Measurements from ENCODE around the gene KCND2.

The KCND2 gene

DNA sequence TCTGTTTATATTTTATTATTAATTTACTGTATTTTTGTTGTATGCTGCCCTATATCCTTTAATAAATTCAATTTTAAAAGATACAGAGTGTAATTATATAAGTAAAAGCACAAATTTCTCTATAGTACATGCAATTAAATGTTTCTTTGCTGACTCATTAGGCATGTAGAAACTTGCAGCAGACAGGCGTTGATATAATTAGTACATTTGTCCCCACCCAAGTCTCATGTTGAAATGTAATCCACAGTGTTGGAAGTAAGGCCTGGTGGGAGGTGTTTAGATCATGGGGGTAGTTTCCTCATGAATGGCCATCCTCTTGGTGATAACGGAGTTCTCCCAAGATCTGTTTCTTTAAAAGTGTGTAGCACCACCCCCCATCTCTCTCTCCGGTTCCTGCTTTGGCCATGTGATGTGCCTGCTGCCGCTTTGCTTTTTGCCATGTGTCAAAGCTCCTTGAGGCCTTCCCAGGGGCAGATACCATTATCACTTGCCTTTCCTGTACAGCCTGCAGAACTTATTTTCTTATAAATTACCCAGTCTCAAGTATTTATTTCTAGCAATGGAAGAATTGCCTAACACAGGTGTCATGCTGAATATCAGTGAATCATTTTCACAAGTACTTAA, 521.2 kb downstream of the KCND2 start:
- H3K4me3 ChIP-seq (ENCODE audit: low read depth, low read length): no peak overlapping the region

- no peak overlapping the region for H3K4me3 ChIP-seq (ENCODE audit: low read depth, low read length)
These were observed 524.2 kb downstream of the KCND2 start for GRCh38 chr7:120797026-120797645.

DNA sequence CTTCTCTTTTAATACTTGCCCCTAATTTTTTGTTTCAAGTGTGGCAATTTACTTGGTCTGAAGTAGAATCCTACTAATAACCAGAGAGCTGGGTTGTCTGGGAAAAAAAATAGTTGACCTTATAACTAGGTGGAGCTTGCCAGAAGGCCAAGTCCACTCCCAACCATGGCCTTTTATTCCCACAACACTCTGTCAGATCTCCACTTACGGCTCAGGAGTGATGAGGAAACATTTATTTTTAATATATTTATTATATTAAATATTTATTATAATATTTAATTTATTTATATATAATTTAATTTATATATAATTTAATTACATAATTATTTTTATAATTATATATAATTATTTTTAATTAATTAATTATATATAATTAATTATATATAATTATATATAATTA, 526.2 kb downstream of the KCND2 start:
- no peak overlapping the region for H3K4me3 ChIP-seq (ENCODE audit: low read depth, low read length)

All from iPS-11a (cell line).